KMS-11 (cell line): ENCODE data around the gene SLC35B3.
"Not testable (repeated sequence)": the region's sequence is repeated elsewhere in the genome, so short reads cannot be mapped to it uniquely, and the experiment has no call there.

Experiments
- H2AFZ ChIP-seq: fragments of 200-600 bp; sonication (generic); 2 replicates; pipeline ENCODE4 v1.6.1; 2016; ENCODE audit warnings: antibody characterized with exemption, mixed run types, low read depth
- H3K27ac ChIP-seq: fragments of 200-600 bp; sonication (generic); 2 replicates; pipeline ENCODE4 v1.6.1; 2016; ENCODE audit warnings: mild to moderate bottlenecking, mixed run types
- H3K27me3 ChIP-seq: fragments of 200-600 bp; sonication (generic); 2 replicates; pipeline ENCODE4 v1.6.1; 2017; ENCODE audit warnings: mild to moderate bottlenecking, low read depth, mixed run types, moderate library complexity; ENCODE audit not compliant: insufficient read depth
- H3K36me3 ChIP-seq: fragments of 200-600 bp; sonication (generic); 2 replicates; pipeline ENCODE4 v1.6.1; 2017; ENCODE audit warnings: mild to moderate bottlenecking, mixed run types; ENCODE audit not compliant: insufficient read depth
- H3K4me1 ChIP-seq: fragments of 200-600 bp; sonication (generic); 2 replicates; pipeline ENCODE4 v1.6.1; 2016; ENCODE audit warnings: mild to moderate bottlenecking, low read depth, mixed run types; ENCODE audit not compliant: poor library complexity, severe bottlenecking
- H3K4me2 ChIP-seq: fragments of 200-600 bp; sonication (generic); 2 replicates; pipeline ENCODE4 v1.7.0; 2016; ENCODE audit warnings: mild to moderate bottlenecking, mixed run types
- H3K4me3 ChIP-seq: fragments of 200-600 bp; sonication (generic); IDR thresholded peaks from 2 replicates; pipeline ENCODE4 v1.6.1; 2017; ENCODE audit warnings: low read depth, low read length, mixed read lengths; ENCODE audit not compliant: insufficient read depth
- H3K79me2 ChIP-seq: fragments of 200-600 bp; sonication (generic); 2 replicates; pipeline ENCODE4 v1.6.1; 2016; ENCODE audit warnings: low read depth, mixed run types; ENCODE audit not compliant: insufficient read depth
- H3K9ac ChIP-seq: fragments of 200-600 bp; sonication (generic); 2 replicates; pipeline ENCODE4 v1.6.1; 2016; ENCODE audit warnings: mild to moderate bottlenecking, mixed run types
- H4K20me1 ChIP-seq: fragments of 200-600 bp; sonication (generic); 2 replicates; pipeline ENCODE4 v1.6.1; 2016; ENCODE audit warnings: mild to moderate bottlenecking, mixed run types; ENCODE audit not compliant: insufficient read depth
- TF ChIP-seq, protein P1 (sequence below): fragments of 200-600 bp; sonication (generic); conservative IDR thresholded peaks from 2 replicates; pipeline ENCODE4 v1.6.1; 2017; ENCODE audit warnings: low read depth, mild to moderate bottlenecking, antibody characterized with exemption, low read length, moderate library complexity, mixed read lengths

The SLC35B3 gene

DNA sequence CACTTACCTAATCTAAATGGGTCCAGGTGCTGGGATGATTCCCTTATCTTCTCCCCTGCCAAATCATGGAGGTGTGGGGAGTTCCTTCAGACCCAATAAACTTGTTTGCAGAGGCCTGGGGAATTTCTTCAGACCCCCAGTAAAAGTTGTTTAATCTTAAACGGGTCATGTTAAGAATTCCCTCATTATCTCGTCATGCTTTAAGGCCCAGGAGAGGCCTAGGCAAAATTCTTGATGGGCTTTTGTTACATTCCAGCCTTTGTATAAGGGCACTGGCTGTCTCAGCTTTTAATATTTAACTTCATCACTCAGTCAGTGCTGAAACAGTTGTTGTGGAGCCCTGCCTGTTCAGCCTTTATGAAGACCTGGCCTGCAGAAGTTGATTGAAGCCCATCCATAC lies 11.0 kb upstream of the SLC35B3 start:
- Histone ChIP-seq H3K79me2 (no peaks in the 10 kb centered on the region), H2AFZ (no peak overlapping the region), H3K27ac (no peak overlapping the region), H3K27me3 (no peaks in the 10 kb centered on the region), H3K9ac (no peak overlapping the region), H3K4me2 (no peak overlapping the region), H4K20me1 (no peaks in the 10 kb centered on the region), H3K36me3 (no peaks in the 10 kb centered on the region), H3K4me3 (no peak overlapping the region), H3K4me1 (no peaks in the 10 kb centered on the region)
- TF ChIP-seq, protein P1, sequence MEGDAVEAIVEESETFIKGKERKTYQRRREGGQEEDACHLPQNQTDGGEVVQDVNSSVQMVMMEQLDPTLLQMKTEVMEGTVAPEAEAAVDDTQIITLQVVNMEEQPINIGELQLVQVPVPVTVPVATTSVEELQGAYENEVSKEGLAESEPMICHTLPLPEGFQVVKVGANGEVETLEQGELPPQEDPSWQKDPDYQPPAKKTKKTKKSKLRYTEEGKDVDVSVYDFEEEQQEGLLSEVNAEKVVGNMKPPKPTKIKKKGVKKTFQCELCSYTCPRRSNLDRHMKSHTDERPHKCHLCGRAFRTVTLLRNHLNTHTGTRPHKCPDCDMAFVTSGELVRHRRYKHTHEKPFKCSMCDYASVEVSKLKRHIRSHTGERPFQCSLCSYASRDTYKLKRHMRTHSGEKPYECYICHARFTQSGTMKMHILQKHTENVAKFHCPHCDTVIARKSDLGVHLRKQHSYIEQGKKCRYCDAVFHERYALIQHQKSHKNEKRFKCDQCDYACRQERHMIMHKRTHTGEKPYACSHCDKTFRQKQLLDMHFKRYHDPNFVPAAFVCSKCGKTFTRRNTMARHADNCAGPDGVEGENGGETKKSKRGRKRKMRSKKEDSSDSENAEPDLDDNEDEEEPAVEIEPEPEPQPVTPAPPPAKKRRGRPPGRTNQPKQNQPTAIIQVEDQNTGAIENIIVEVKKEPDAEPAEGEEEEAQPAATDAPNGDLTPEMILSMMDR: no peak

DNA sequence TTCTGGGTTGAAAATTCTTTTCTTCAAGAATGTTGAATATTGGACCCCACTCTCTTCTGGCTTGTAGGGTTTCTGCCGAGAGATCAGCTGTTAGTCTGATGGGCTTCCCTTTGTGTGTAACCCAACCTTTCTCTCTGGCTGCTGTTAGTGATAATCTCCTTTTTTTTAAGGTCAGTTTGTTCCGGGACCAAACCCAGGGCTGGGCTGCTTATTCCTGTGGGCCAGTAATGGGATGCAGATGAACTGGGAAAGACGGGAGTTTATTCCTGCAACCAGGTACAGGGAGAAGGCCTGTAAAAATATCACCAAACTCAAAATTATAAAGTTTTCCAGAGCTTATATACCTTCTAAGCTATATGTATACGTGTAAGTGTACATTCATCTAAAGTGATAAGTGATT lies 10.6 kb upstream of the SLC35B3 start:
- not testable (repeated sequence) for H3K4me1 ChIP-seq, H3K4me3 ChIP-seq, H3K9ac ChIP-seq, H4K20me1 ChIP-seq, H3K27ac ChIP-seq, H3K27me3 ChIP-seq, H2AFZ ChIP-seq, H3K4me2 ChIP-seq, H3K36me3 ChIP-seq, H3K79me2 ChIP-seq

DNA sequence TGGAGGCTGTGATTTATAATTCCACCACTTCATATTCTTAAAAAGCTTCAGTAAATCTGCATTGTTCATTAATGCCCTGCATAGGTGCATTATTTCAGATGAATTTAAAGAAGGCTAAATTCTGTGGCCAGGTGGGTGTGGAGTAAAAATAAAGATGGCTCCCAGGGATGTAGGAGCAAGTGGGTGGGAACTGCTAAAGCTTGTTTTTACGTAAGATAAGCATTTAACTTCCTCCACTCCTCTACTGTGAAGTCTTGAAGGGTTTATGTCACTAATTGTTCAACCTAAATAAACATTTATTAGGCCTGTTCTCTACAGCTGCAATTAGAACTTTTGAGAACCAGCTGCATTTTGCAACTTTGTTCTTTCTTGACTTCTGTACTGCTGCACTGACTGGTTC lies 6.8 kb upstream of the SLC35B3 start:
- H3K4me3 ChIP-seq: no peak overlapping the region
- TF ChIP-seq, protein P1: no peak

DNA sequence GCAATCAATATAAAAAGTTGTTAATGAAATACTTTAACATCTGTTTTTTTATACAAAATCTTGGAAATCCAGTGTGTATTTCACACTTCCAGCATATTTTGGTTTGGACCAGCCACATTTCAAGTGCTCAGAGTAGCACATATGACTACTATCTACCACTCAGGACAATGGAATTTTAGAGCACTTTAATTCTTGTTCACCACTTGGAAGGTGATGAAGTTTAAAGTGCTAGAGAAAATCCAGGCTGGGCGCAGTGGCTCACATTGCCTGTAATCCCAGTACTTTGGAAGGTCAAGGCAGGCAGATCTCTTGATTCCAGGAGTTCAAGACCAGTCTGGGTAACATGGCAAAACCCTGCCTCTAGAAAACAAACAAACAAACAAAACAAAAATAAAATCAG lies 6.1 kb upstream of the SLC35B3 start:
- H3K4me3 ChIP-seq: no peak overlapping the region
- no peak overlapping the region for H2AFZ ChIP-seq
- H3K4me1 ChIP-seq: no peaks in the 10 kb centered on the region
- no peaks in the 10 kb centered on the region for H4K20me1 ChIP-seq
- H3K79me2 ChIP-seq: no peaks in the 10 kb centered on the region
- no peaks in the 10 kb centered on the region for H3K27me3 ChIP-seq
- H3K4me2 ChIP-seq: no peak overlapping the region
- no peaks in the 10 kb centered on the region for H3K36me3 ChIP-seq
- no peak overlapping the region for H3K27ac ChIP-seq
- H3K9ac ChIP-seq: no peak overlapping the region
- TF ChIP-seq, protein P1: no peak

More for the DNA sequence above, 6.8 kb upstream of the SLC35B3 start:
- H3K9ac ChIP-seq: no peak overlapping the region
- H3K4me2 ChIP-seq: no peak overlapping the region
- no peaks in the 10 kb centered on the region for H3K4me1 ChIP-seq
- no peaks in the 10 kb centered on the region for H3K79me2 ChIP-seq
- H4K20me1 ChIP-seq: no peaks in the 10 kb centered on the region
- no peaks in the 10 kb centered on the region for H3K36me3 ChIP-seq
- H3K27ac ChIP-seq: no peak overlapping the region
- H3K27me3 ChIP-seq: no peaks in the 10 kb centered on the region
- no peak overlapping the region for H2AFZ ChIP-seq

DNA sequence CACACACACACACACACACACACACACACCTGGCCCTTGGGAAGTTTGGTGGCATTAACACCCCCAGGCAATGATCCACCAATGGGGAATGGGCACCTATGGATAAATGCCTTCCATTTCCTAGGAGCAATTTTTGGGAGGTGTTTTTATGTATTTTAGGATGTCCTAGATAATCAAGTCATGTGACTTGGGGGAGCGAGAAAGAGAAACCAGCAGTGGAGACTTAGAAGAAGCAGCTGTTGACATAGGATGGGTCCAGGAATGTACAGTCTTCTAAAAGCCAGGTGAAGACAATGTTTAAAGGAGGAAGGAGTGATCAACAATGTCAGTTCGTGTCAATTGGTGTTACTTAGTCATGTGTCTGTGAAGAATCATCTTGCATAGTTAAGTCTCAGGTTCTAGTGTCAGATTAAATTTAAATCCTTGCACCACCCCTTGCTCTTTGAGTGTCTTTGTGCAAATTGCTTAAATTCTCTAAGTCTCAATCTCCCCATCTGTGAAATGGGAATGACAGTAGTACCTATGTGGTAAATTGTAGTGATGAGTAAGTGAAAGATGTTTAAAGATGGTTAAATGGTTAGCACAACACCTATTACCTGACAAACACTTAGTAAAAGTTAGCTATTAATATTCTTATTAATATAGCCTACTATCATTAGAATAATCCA lies 4.4 kb upstream of the SLC35B3 start:
- Histone ChIP-seq H3K4me1 (peaks cover 4% of the 10 kb centered on the region), H3K4me2 (no peak overlapping the region), H3K27me3 (no peaks in the 10 kb centered on the region), H3K9ac (no peak overlapping the region), H3K4me3 (no peak overlapping the region), H4K20me1 (no peaks in the 10 kb centered on the region), H2AFZ (no peak overlapping the region), H3K36me3 (no peaks in the 10 kb centered on the region), H3K79me2 (peaks cover 3% of the 10 kb centered on the region), H3K27ac (no peak overlapping the region)
- TF ChIP-seq, protein P1: no peak
